HepG2 (cell line): ENCODE results near the gene FAM3B. TPM values are rescaled to one million over a fixed set of nuclear protein-coding genes. Genes with fewer than 3 reads are reported as not detected.

Source experiments
- BRCA1 ChIP-seq: sonication (generic); formaldehyde crosslinking; IDR thresholded peaks from 2 replicates; pipeline ENCODE4 v1.4.0; 2020; ENCODE audit warnings: missing genetic modification reagents
- CEBPB ChIP-seq: IDR thresholded peaks from 2 replicates; pipeline ENCODE4 v1.6.1; 2011; ENCODE audit warnings: low read depth, low read length, improper control_type of control experiment, borderline replicate concordance
- IRF2 ChIP-seq: IDR thresholded peaks from 2 replicates; pipeline ENCODE4 v1.6.1; 2018; ENCODE audit warnings: missing genetic modification reagents, missing compliant biosample characterization
- MTF1 ChIP-seq: sonication (generic); formaldehyde crosslinking; IDR thresholded peaks from 2 replicates; pipeline ENCODE4 v1.5.0; 2020; ENCODE audit warnings: missing genetic modification reagents
- NR2F2 ChIP-seq: IDR thresholded peaks from 2 replicates; pipeline ENCODE4 v1.6.1; 2012; ENCODE audit warnings: low read depth, inconsistent platforms, borderline replicate concordance
- TBX2 ChIP-seq: sonication (generic); formaldehyde crosslinking; IDR thresholded peaks from 2 replicates; pipeline ENCODE4 v1.5.0; 2020; ENCODE audit warnings: missing genetic modification reagents, mild to moderate bottlenecking, borderline replicate concordance
- U2AF1 ChIP-seq: fragments of 200-400 bp; formaldehyde crosslinking; optimal IDR thresholded peaks from 2 replicates; pipeline ENCODE3; 2017; ENCODE audit warnings: mild to moderate bottlenecking, low read depth, low read length
- ZBTB39 ChIP-seq: sonication (generic); formaldehyde crosslinking; IDR thresholded peaks from 2 replicates; pipeline ENCODE4 v1.5.0; 2020; ENCODE audit warnings: missing genetic modification reagents
- ZHX1 ChIP-seq: sonication (generic); formaldehyde crosslinking; IDR thresholded peaks from 2 replicates; pipeline ENCODE4 v1.8.1; 2022; ENCODE audit warnings: low read depth, mild to moderate bottlenecking, missing genetic modification reagents
- ZMAT5 ChIP-seq: sonication (generic); formaldehyde crosslinking; IDR thresholded peaks from 2 replicates; pipeline ENCODE4 v1.5.0; 2020; ENCODE audit warnings: mild to moderate bottlenecking, low read depth, missing genetic modification reagents, borderline replicate concordance
- ZNF143 ChIP-seq: sonication (generic); formaldehyde crosslinking; IDR thresholded peaks from 2 replicates; pipeline ENCODE4 v1.4.0; 2020; ENCODE audit warnings: missing genetic modification reagents
- ZNF224 ChIP-seq: sonication (generic); formaldehyde crosslinking; IDR thresholded peaks from 2 replicates; pipeline ENCODE4 v1.5.0; 2020; ENCODE audit warnings: mild to moderate bottlenecking, missing genetic modification reagents
- ZNF549 ChIP-seq: sonication (generic); formaldehyde crosslinking; IDR thresholded peaks from 2 replicates; pipeline ENCODE4 v1.5.0; 2020; ENCODE audit warnings: missing genetic modification reagents
- ZSCAN25 ChIP-seq: sonication (generic); formaldehyde crosslinking; IDR thresholded peaks from 2 replicates; pipeline ENCODE4 v1.8.0; 2022; ENCODE audit warnings: mild to moderate bottlenecking, missing genetic modification reagents
- polyA plus RNA-seq, 8 experiments: library from polyadenylated mRNA; depleted of rRNA in 3 of 8; stranded (reverse) in 7 of 8; unstranded in 1 of 8; fragments of >200 nt; fragmentation: Illumina TruSeq in 4 of 8; extraction: Trizol in 4 of 8; gene quantifications; 2 replicates each; pipeline versions ENCODE4 v1.2.1 to v1.2.3, GENCODE V29; 2011 to 2016; ENCODE audit warnings: low read depth in 4 of 8, missing spikeins in 1 of 8, mixed read lengths in 1 of 8; ENCODE audit not compliant: insufficient read depth in 1 of 8
- total RNA-seq, 5 experiments: library from RNA; depleted of rRNA; stranded (reverse); fragments of >200 nt; fragmentation: Illumina TruSeq; extraction: Trizol; gene quantifications; 2 replicates each; pipeline ENCODE4 v1.2.3, GENCODE V29; 2016; ENCODE audit warnings: low read depth in 1 of 5
- TF ChIP-seq, protein P1 (sequence below): sonication (generic); formaldehyde crosslinking; IDR thresholded peaks from 2 replicates; pipeline ENCODE4 v1.9.0; 2021; ENCODE audit warnings: missing genetic modification reagents, mild to moderate bottlenecking, borderline replicate concordance
- TF ChIP-seq, protein P2 (sequence below): sonication (generic); formaldehyde crosslinking; IDR thresholded peaks from 2 replicates; pipeline ENCODE4 v1.5.1; 2020; ENCODE audit warnings: missing genetic modification reagents, mild to moderate bottlenecking, borderline replicate concordance
- TF ChIP-seq, protein P3 (sequence below): sonication (generic); formaldehyde crosslinking; conservative IDR thresholded peaks from 2 replicates; pipeline ENCODE4 v1.8.0; 2022; ENCODE audit warnings: low read depth, missing genetic modification reagents

FAM3B gene
- total and polyA plus RNA-seq, 2 of the 13 experiments (the other 11 are each of a cell fraction or from before 2014, with no cell fraction given), result 46.5 to 62.0 TPM

DNA sequence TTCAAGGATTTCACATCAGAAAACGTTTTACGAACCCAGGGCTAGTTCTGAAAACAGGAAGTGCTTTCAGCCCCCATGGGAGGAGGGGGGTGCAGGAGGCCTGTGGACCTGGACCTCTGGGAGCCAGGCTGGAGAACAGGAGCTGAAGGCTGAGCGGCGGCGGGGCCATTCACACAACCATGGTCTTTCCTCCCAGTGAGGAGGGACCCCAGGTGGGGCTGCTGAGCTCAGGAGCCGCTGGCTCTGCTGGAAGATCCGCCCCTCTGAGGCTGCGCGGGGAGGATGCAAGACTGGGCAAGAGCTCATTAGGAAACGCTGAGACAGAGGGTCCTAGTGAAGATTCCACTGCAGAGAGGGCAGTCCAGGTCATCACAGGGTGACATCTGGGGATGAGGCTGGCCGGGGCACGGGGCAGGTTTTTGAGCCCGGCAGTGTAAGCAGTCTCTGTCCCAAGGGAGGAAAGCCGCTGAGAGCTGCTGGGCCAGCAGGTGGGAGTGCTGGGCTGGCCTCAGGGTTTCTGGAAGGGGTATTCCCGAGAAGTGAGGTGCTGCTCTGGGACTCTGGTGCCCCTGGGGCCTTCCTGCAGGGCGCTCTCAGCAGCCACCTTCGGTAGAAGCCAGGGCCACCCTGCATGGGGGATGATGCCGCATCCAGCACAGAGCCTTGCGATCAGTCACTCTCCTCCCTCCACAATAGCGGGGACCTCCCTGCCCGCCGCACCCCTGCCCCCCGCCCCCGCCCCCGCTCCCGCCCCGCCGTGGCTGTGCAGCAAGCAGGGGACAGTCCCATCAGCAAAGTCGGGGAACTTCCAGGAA is 52.7 kb downstream of the FAM3B start (continued):
- no peak for TF ChIP-seq CEBPB
- TF ChIP-seq BRCA1, result no peak
- no peak for TF ChIP-seq ZNF549 (CRISPR knock-in tag)
- peak; percentile 29; the same call in 1 of the 2 replicates for TF ChIP-seq TBX2 (CRISPR knock-in tag)
- TF ChIP-seq, protein P1, sequence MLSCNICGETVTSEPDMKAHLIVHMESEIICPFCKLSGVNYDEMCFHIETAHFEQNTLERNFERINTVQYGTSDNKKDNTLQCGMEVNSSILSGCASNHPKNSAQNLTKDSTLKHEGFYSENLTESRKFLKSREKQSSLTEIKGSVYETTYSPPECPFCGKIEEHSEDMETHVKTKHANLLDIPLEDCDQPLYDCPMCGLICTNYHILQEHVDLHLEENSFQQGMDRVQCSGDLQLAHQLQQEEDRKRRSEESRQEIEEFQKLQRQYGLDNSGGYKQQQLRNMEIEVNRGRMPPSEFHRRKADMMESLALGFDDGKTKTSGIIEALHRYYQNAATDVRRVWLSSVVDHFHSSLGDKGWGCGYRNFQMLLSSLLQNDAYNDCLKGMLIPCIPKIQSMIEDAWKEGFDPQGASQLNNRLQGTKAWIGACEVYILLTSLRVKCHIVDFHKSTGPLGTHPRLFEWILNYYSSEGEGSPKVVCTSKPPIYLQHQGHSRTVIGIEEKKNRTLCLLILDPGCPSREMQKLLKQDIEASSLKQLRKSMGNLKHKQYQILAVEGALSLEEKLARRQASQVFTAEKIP (CRISPR knock-in tag), result no peak
- peak; percentile 44 for TF ChIP-seq U2AF1
- TF ChIP-seq, protein P2, sequence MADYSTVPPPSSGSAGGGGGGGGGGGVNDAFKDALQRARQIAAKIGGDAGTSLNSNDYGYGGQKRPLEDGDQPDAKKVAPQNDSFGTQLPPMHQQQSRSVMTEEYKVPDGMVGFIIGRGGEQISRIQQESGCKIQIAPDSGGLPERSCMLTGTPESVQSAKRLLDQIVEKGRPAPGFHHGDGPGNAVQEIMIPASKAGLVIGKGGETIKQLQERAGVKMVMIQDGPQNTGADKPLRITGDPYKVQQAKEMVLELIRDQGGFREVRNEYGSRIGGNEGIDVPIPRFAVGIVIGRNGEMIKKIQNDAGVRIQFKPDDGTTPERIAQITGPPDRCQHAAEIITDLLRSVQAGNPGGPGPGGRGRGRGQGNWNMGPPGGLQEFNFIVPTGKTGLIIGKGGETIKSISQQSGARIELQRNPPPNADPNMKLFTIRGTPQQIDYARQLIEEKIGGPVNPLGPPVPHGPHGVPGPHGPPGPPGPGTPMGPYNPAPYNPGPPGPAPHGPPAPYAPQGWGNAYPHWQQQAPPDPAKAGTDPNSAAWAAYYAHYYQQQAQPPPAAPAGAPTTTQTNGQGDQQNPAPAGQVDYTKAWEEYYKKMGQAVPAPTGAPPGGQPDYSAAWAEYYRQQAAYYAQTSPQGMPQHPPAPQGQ (CRISPR knock-in tag), result no peak
- TF ChIP-seq, protein P3, sequence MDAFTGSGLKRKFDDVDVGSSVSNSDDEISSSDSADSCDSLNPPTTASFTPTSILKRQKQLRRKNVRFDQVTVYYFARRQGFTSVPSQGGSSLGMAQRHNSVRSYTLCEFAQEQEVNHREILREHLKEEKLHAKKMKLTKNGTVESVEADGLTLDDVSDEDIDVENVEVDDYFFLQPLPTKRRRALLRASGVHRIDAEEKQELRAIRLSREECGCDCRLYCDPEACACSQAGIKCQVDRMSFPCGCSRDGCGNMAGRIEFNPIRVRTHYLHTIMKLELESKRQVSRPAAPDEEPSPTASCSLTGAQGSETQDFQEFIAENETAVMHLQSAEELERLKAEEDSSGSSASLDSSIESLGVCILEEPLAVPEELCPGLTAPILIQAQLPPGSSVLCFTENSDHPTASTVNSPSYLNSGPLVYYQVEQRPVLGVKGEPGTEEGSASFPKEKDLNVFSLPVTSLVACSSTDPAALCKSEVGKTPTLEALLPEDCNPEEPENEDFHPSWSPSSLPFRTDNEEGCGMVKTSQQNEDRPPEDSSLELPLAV, result no peak
- TF ChIP-seq MTF1 (CRISPR knock-in tag), result no peak
- no peak for TF ChIP-seq ZBTB39 (CRISPR knock-in tag)
- peak; percentile 74; the same call in 1 of the 2 replicates for TF ChIP-seq ZSCAN25
- TF ChIP-seq IRF2 (CRISPR knock-in tag), result no peak
- no peak for TF ChIP-seq NR2F2
- no peak for TF ChIP-seq ZNF224 (CRISPR knock-in tag)
- TF ChIP-seq ZNF143 (CRISPR knock-in tag), result no peak
- TF ChIP-seq ZMAT5, result no peak
- TF ChIP-seq ZHX1 (CRISPR knock-in tag), result no peak
